RCC 7860 (cell line): ENCODE data around the gene PPARG.

Source experiments
- DNase-seq: peaks from one replicate; pipeline ENCODE4 v3.0.0-alpha.2; 2015; ENCODE audit warnings: low spot score
- FAIRE-seq: peaks from 2 replicates; lab custom pipeline; 2012; peaks lifted over from hg19 to GRCh38; lab: Jason Lieb, UNC

PPARG gene

DNA sequence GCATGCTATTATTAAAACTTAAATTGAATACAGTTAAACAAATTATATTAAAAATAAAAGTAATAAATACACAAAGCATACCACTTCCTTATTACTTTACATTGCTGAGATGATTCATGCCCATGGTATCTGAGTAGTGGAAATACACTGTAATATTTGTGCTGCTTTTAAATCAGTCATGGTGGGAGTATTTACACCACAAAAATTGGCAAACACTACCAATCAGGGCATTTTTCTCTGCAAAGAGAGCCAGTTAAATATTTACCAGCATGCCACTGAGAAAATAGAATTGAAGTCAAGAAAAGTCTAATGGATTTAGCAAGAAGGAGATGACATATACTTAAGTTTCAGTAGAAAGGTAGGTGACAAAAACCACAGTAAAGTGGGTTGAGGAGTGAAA lies 19.6 kb downstream of the PPARG start:
- DNase-seq (peak; percentile 91), FAIRE-seq (peak; percentile 98)

DNA sequence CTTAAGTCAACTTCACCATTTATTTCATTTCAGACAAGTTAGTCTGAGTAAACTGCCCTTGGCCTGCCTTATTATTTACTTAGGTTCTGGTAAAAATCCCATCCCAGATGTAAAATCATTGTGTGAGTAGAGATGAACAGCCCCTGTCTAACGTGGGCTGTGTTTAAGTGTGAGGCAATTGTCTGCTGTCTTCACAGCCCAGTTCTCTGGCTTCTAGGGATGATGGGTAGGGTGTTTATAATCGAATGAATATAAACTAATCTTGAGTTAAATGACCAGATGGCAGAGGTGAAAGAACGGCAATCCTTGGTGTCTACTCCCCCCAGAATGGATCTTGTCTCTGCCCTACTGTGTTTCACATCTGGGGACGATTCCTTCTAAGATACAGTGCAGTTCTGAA lies 20.8 kb downstream of the PPARG start:
- no peak for FAIRE-seq
- no peak for DNase-seq

DNA sequence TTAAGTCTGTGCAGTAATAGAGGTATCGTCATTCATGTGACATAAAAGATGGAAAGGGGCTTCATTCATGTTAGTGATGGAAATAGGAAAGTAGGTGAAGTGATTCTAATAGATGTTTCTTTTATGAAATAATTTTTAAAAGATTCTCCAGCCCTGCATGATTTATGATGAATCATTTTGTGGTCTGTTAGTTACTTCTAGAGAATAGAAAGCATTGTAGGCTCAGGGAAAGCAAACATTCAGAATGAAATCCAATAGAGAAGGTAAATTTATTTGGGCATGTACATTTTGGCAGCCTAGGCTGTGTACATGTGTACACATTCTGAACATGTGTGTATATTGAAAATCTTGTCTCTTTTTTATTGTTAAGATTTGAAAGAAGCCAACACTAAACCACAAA lies 23.1 kb downstream of the PPARG start:
- peak; percentile 77 for FAIRE-seq
- DNase-seq: peak; percentile 22

DNA sequence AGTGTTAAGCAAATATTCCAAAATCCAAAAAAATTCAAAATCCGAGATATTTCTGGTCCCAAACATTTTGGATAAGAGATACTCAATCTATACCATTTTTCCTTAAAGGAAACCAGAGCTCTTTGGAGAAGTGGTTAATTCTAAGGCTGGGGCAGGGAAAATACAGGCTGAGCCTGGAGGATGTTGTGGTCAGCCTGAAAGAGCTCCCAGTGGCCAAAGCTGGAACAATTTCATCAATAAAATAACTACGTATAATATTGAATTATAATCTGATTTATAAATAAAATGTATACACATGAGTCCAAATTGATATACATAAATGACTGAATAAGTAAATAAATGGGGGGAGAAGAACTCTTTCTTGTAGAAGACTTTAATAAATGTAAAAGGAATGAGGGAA lies 24.6 kb downstream of the PPARG start:
- DNase-seq (no peak), FAIRE-seq (no peak)

DNA sequence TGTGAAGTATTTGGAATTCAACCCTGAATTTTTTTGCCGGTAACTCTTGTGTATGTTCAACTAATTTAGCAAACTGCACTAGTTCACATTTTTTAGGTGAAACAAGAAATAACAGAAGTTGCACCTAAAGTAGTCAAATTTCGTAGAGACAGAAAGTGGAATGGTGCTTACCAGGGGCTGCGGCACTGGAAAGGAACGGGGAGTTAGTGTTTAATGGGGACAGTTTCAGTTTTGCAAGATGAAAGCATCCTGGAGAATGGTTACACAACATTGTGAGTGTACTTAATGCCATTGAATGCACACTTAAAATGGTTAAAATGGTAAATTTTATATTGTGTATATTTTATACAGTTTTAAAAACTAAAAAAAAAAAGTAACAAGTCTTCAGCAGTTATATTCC lies 27.4 kb downstream of the PPARG start:
- no peak for FAIRE-seq
- no peak for DNase-seq

DNA sequence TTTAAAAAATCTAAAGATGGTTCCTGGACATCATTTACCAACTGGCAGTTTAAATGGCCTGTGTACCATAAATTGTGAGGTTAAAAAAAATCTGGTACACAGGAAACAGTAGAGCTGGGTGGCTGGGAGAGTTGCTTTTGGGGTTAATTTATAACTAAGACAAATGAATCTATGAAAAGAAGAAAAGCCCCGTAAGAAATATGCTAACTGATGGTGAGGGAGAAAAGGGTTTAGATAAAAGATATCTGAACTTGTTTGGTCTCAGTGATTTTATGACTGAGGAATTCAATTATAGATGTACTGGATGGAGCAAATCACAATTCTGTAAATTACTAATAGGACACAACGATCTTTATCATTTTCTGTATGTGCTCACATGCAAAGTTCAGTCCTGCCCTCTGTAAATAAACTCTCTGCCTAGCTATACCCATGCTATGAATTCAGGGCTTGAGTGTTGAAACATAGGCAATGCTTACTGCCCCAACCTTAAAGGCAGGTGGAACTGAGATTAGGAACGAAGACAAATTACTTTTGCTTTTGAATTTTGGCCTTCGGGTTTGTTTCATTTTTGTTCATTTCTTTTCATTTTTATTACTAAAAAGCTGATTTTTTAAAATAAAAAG lies 28.0 kb downstream of the PPARG start:
- FAIRE-seq: peak; percentile 86
- peak; percentile 20 for DNase-seq

DNA sequence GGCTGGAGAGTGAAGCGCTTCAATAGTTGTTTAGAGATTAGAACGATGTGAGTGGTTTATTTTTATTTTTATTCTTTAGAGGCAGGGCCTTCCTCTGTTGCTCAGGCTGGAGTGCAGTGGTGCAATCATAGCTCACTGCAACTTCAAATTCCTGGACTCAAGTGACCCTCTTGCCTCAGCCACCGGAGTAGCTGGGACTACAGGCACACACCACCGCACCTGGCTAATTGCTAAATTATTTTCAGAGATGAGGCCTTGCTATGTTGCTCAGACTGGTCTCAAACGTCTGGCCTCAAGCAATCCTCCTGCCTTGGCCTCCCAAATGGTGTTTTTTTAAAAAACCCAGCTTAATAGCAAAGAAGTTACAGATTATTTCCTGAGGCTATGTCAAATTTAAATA lies 29.0 kb downstream of the PPARG start:
- FAIRE-seq: no peak
- no peak for DNase-seq

DNA sequence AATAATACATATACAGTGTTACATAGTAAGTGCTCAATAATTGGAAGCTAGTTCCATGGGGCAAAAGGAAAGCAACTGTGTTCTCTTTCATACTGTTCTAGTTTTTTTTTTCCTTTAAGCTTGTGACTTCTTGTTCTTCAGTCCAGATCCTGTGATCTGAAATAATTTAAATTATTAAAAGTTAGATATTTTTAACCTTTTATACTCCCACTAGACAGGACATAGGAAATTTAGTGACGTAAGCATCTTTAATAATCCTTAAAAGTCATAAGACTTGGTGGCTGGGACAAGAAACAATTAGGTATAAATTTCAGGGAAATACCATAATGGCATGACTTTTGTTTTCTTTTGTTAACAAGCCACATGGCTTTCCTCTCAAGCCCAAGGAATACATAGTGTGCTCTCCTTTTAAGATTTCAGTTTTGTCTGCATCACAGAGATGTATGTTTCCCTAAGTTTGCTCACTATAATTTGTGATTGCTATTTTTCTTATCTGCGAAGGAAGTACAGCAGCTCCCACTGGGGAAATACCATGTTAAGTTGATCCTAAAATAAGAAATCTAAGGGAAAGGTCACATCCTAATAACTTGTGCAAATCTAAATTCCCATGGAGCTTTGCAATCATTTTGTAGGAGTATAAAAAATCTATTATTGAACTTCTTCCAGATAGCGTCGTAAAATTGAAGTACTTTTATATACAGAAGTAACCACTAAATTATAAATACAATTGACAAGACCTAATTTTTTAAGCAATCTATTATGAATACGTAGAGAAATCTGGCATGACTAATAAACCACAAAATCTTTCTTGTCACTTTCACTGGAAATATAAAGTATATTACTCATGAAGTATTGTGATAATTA lies 30.1 kb downstream of the PPARG start:
- FAIRE-seq: no peak
- no peak for DNase-seq

DNA sequence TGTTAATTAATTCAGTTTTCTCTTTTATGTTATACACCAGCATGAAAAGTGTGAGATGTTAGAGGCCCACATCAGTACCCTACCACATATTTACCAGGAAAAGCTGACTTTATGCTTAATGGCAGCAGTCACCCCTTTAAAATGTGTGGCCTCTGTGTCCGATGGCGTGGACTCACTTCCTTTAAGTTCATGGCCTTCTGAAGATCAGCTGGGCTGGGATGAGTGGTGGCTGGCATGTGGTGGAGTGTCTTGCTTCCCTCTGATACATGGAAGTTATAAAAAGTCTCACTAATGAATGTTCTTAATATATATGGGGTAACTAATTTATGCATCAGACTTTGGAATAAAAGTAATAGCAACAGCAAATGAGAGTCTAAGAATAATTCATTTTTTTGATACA lies 32.1 kb downstream of the PPARG start:
- DNase-seq (no peak), FAIRE-seq (no peak)

DNA sequence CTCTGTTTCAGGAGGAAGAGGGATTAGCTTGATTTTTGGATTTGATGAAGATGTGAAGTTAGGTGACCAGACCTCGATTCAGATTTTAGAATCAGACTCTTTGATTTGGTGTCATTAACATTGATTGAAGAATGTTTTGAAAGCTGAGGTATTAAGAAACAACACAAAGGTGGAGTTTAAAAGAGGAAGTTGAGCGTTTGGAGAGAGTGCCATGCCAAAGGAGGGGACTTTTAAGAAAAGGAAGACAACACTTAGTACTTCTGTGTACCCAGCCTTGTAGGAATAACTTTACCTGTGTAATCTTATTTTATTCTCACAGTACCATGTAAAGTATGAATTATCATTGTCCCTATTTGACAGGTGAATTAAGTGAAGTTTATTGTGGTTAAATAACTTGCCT lies 34.4 kb downstream of the PPARG start:
- DNase-seq (no peak), FAIRE-seq (no peak)

DNA sequence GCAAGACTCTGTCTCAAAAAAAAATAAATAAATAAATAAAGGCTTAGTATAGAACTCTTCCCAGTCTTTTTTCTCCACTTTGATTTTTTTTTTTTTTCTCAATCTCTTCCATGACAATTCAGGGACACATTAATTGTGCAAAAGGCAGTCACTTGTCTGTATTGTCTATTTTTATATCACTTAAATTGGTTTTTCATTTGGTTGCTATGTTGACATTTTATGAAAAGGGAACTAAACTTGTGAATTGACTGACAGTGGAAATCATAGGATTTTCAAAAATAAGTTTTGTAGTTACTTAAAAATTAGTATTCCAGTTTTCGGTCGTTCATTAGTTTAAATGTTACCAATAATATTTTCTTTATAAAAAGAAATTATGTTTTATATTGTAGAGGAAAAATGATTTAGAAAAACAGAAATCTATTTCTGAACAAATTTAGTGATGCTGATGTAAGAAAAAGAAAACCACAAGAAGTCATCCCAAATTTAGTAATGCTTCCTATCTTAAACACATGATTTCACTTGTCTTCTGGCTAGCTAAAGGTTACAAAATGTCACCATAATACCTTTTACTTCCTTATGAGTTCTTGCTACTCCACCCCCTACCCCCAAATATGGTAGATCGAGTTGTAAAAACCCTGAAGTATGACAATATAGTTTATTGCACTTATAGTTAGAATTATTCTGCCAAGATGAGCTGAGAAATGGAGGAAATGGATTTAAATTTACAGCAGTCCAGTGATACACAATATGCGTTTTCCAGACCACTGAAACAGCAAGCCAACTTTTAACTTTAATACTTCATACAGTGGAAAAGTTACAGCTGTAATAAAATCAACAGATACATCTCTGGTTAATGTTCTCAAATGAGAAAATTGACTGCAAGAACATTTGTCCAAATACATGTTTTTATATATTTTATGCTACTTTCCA lies 37.0 kb downstream of the PPARG start:
- DNase-seq (no peak), FAIRE-seq (no peak)

DNA sequence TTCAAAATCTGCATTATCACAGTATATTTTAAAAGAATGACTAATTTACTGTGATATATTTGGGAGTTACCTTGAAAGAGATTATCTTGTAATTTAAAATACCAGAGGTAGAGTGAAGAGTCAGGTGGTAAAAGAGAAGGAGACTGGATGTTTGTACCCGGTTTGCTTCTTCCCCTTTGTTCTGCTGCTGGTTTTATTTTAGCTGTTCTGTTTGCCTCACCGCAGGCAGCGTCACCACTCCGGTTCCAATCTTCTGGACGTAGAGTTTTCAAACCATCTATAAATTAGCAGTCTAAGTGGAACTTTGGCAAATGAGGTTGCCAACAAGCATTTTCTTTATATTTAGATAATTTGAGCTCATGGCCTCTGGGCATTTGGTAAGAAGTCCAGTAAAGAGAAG lies 38.2 kb downstream of the PPARG start:
- FAIRE-seq (no peak), DNase-seq (no peak)

DNA sequence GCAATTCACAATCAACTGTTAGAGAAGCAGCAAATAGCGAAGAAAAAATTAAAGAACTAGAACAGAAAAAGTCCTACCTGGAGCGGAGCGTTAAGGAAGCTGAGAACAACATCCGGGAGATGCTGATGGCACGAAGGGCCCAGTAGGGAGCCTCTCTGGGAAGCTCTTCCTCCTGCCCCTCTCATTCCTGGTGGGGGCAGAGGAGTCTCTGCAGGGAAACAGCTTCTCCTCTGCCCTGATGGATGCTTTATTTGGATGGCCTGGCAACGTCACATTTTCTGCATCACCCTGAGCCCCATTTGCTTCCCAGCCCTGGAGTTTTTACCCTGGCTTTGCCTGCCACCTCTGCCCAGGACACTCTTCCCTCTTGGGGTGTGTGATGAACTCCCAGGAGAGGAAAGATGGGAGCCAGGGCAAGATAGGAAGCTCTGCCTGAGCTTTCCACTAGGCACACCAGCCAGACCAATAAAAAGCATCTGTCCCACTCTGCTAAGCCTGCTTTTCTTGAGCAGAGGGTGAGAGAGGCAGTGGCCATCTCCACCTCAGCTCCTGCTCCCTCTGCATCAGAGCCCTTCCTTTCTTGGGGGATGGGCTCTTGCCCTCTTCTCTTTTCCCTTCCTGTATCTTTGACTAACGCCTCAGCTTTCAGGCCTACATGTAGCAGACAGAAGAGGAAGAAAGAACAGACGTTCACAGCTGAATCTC lies 39.4 kb downstream of the PPARG start:
- DNase-seq: no peak
- no peak for FAIRE-seq

DNA sequence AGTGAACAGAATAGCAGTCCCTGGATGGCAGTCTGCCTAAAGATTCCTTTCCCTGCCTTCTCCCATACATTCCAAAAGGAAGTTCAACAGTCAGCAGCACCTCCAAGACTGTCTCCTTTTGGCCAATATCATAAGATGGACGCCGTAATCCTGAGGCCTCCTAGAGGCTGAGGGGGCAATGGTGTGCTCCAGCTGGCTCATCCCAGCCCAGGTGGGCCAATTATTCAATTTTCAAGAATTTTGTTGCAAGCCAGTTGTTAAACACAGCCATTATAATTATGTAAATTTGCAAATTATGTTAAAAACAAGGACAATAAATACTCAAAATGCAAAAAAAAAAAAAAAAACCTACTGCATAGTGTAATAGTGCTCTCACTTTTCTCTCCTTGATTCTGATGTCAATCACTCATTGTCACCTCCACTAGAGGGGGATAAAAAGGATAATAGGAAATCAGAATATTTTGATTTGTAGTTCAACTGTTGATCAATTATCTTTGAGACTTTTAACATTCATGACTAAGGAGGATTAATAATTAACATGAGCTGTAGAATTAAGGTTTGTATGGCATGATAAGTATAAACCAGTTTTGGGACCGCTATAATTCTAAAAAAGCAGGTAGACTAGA lies 40.1 kb downstream of the PPARG start:
- DNase-seq: no peak
- no peak for FAIRE-seq

DNA sequence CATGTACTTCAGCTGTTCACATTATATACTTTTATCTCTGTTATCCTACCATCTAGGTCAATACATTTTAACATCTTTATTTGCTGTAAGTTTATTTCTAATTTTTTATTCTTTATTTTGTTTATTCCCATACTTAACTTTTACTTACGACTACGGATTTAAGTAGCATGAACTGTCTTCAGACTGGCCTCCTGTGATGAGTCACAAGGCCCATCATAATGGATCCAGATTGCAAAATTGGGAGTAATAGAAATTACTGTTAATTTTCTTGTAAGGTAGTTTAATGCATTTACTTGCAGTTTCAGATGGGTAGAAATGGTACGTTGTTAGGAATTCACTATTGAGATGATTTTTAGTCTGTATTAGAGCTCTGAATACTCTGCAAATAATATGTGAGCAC lies 45.9 kb downstream of the PPARG start:
- FAIRE-seq (no peak), DNase-seq (no peak)

DNA sequence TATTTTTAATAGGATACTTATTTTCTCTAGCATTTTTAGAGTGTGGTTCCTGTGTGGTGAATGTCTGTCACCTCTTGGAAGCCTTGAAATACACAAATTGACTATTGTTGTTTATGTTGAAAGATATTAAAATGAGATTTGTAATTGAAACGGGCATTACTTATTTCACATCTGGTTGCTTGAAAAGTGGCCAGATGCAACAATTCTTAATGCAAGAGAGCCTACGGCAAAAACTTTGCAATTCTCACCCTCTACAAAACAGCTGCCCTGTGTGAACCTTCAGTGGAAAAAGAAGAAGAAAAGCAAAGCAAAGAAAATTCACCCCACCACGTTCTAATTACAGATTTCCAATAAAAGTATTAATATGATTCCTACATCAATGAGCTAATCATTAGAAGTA lies 46.6 kb downstream of the PPARG start:
- no peak for FAIRE-seq

DNA sequence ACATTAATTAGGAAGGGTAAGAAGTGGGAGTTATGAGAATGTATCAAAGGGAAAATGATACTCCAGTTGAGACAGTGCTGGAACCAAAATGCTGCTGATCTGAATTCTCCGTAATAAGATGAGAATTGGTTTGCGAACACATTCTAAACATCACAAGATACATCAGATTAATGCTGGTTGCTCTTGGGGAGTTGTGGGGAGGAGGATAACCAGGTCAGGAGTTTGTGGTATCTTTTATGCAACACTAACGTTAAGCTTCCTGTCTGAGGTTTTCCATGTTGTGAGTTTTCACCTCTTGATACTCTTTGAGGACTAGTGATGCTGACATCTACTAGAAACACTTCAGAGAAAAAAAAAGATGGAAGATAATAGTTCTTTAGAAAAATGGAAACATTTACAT lies 47.2 kb downstream of the PPARG start:
- no peak for FAIRE-seq
- DNase-seq: no peak

More for the DNA sequence above, 46.6 kb downstream of the PPARG start:
- no peak for DNase-seq

DNA sequence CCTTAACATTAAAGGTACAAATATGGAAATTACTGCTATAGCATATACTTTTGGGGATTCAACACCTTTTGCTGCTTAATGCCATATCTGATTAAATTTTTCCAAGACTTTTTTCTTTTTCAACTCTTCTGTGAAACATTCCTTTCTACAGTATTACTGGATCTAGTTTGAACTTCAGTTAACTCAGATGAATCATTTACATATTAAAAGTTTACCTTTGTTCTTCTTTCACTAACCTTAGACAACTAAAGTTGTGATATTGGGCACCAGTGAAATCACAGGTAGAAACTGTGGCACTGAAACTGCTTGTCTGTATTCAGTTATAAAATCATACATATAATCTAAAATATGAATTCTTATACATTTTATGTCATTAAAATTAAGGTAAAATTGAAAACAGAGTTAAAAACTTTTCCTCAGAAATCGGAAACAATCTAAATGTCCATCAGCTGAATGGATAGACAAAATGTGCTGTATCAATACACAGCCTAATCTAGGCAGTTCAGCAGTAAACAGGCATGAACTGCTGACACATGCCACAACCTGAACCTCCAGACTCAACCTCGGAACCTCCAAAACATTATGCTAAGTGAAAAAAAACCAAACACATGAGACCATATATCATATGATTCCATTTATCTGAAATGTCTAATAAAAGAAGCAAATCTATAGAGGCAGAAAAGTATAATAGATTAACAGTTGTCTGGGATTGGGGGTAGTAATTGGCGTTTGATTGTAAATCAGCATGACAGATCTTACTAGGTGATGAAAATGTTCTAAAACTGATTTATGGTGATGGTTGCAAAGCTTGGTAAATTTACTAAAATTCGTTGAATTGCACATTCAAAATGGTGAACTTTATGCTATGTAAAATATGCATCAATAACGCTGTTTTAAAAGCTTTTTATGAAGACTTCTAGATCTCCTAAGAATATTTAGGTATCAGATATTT lies 50.0 kb downstream of the PPARG start:
- DNase-seq (no peak), FAIRE-seq (peak; percentile 49)
